Endothelial cell of umbilical vein (primary cell): ENCODE measurements around the gene ENTR1. TPM values are rescaled to one million over a fixed set of nuclear protein-coding genes. Genes with fewer than 3 reads are reported as not detected.

Source experiments
- BruUV-seq: library from RNA; stranded (reverse); fragments of 400-500 nt; replicated peaks from 2 replicates; lab custom pipeline; 2021; lab: Mats Ljungman, UMichigan
- CTCF ChIA-PET: fragments of 300-600, 350-600 bp; sonication (Branson Sonifier 250); formaldehyde crosslinking; loops from one replicate; lab custom pipeline; 2021; ENCODE audit warnings: antibody characterized with exemption, inconsistent platforms; lab: Charles Lee
- POLR2A ChIA-PET: fragments of 300-600, 350-600 bp; sonication (Branson Sonifier 250); formaldehyde crosslinking; loops from one replicate; lab custom pipeline; 2021; ENCODE audit warnings: antibody characterized with exemption, inconsistent platforms; lab: Charles Lee
- DNase-seq: peaks from one replicate; pipeline ENCODE4 v3.0.0-alpha.2; 2011; ENCODE audit warnings: low read depth, low spot score
- FAIRE-seq: peaks from 2 replicates; lab custom pipeline; 2011; peaks lifted over from hg19 to GRCh38; lab: Jason Lieb, UNC
- H2AFZ ChIP-seq: 2 replicates; pipeline ENCODE4 v1.6.0; 2012; ENCODE audit warnings: low read depth, low read length, control low read depth, inconsistent platforms
- H3K27ac ChIP-seq: 2 replicates; pipeline ENCODE4 v1.5.1; 2011; ENCODE audit warnings: low read depth, mild to moderate bottlenecking, control low read depth, low read length, moderate library complexity; ENCODE audit not compliant: insufficient read depth
- H3K27me3 ChIP-seq, 2 experiments: 2 replicates each; pipeline versions ENCODE4 v1.6.0 to v1.6.1; 2011; ENCODE audit warnings: low read length in 2 of 2, mixed read lengths in 1 of 2; ENCODE audit not compliant: control insufficient read depth in 2 of 2, insufficient read depth in 2 of 2
- H3K36me3 ChIP-seq, 2 experiments: 2 replicates in 1 of 2; 3 replicates in 1 of 2; pipeline ENCODE4 v1.5.1; 2011; ENCODE audit warnings: low read length in 2 of 2, mild to moderate bottlenecking in 1 of 2, moderate library complexity in 1 of 2; ENCODE audit not compliant: control insufficient read depth in 2 of 2, insufficient read depth in 2 of 2; ENCODE audit errors: extremely low read depth in 1 of 2
- H3K4me1 ChIP-seq: 3 replicates; pipeline ENCODE4 v1.5.1; 2011; ENCODE audit warnings: mild to moderate bottlenecking, low read length; ENCODE audit not compliant: control insufficient read depth, insufficient read depth; ENCODE audit errors: extremely low read depth
- H3K4me2 ChIP-seq: 2 replicates; pipeline ENCODE4 v1.6.1; 2011; ENCODE audit warnings: low read length, control low read depth, mixed read lengths; ENCODE audit not compliant: insufficient read depth
- H3K4me3 ChIP-seq, 3 experiments: fragments of 200-600 bp in 1 of 3; sonication (generic), shearing (Covaris generic) in 1 of 3; replicated peaks in 1 of 3; 2 replicates each; pipeline ENCODE4 v1.5.1; 2011 to 2016; ENCODE audit warnings: control low read depth in 3 of 3, low read length in 3 of 3, mild to moderate bottlenecking in 2 of 3, inconsistent platforms in 1 of 3, low read depth in 1 of 3, moderate library complexity in 1 of 3; ENCODE audit not compliant: insufficient read depth in 1 of 3
- H3K79me2 ChIP-seq: 2 replicates; pipeline ENCODE4 v1.6.0; 2012; ENCODE audit warnings: low read length, inconsistent platforms; ENCODE audit not compliant: control insufficient read depth, insufficient read depth
- H3K9ac ChIP-seq: replicated peaks from 2 replicates; pipeline ENCODE3; 2011; ENCODE audit warnings: low read length, control low read depth; ENCODE audit not compliant: insufficient read depth; ENCODE audit errors: extremely low read depth
- H3K9me1 ChIP-seq: replicated peaks from 3 replicates; pipeline ENCODE4 v1.6.0; 2011; ENCODE audit warnings: mild to moderate bottlenecking, low read length; ENCODE audit not compliant: control insufficient read depth, insufficient read depth; ENCODE audit errors: extremely low read depth
- H3K9me3 ChIP-seq: replicated peaks from 2 replicates; pipeline ENCODE4 v1.5.1; 2012; ENCODE audit warnings: low read length, inconsistent platforms; ENCODE audit not compliant: control insufficient read depth, insufficient read depth
- H4K20me1 ChIP-seq: replicated peaks from 2 replicates; pipeline ENCODE3; 2011; ENCODE audit warnings: mild to moderate bottlenecking, low read length; ENCODE audit not compliant: control insufficient read depth, insufficient read depth; ENCODE audit errors: extremely low read depth
- CTCF ChIP-seq, 2 donors: IDR thresholded peaks; 1 replicate in 1 of 2; 2 replicates in 1 of 2; pipeline ENCODE4 v1.5.1; 2011; ENCODE audit warnings: low read length in 2 of 2, mild to moderate bottlenecking in 2 of 2, moderate library complexity in 2 of 2, control low read depth in 1 of 2, inconsistent platforms in 1 of 2, low read depth in 1 of 2; ENCODE audit not compliant: insufficient read depth in 1 of 2; ENCODE audit errors: extremely low read depth in 1 of 2
- EZH2 ChIP-seq: IDR thresholded peaks from 2 replicates; pipeline ENCODE4 v1.6.1; 2012; ENCODE audit warnings: borderline replicate concordance, low read depth, mild to moderate bottlenecking, moderate library complexity, low read length, inconsistent platforms; ENCODE audit not compliant: severe bottlenecking
- FOS ChIP-seq: IDR thresholded peaks from 2 replicates; pipeline ENCODE4 v1.6.1; 2011; ENCODE audit warnings: mild to moderate bottlenecking, low read length, moderate library complexity, borderline replicate concordance; ENCODE audit not compliant: insufficient read depth
- GATA2 ChIP-seq: IDR thresholded peaks from 2 replicates; pipeline ENCODE4 v1.7.0; 2011; ENCODE audit warnings: low read depth, mild to moderate bottlenecking, moderate library complexity, mixed read lengths, low read length; ENCODE audit not compliant: insufficient read length, insufficient read depth
- JUN ChIP-seq: IDR thresholded peaks from 2 replicates; pipeline ENCODE4 v1.6.1; 2011; ENCODE audit warnings: borderline replicate concordance, low read depth; ENCODE audit not compliant: insufficient read length, insufficient read depth
- MAX ChIP-seq: IDR thresholded peaks from 2 replicates; pipeline ENCODE4 v1.6.1; 2011; ENCODE audit not compliant: insufficient read depth, insufficient read length
- MYC ChIP-seq: IDR thresholded peaks from one replicate; pipeline ENCODE4 v1.6.1; 2011; ENCODE audit warnings: mild to moderate bottlenecking, low read depth, low read length
- POLR2A ChIP-seq: IDR thresholded peaks from 2 replicates; pipeline ENCODE4 v1.6.1; 2012; ENCODE audit warnings: low read depth, mild to moderate bottlenecking, control low read depth, low read length
- POLR2AphosphoS5 ChIP-seq: IDR thresholded peaks from 2 replicates; pipeline ENCODE4 v1.6.1; 2012; ENCODE audit warnings: low read depth, mild to moderate bottlenecking, control low read depth, low read length, moderate library complexity; ENCODE audit not compliant: insufficient read depth
- dilution Hi-C: fragments of 300-500 bp; cut with MboI; formaldehyde crosslinking; loops from one replicate; pipeline ENCODE4 v1.15.0; 2019; ENCODE audit warnings: low sequenced_read_pairs; ENCODE audit not compliant: extremely low pct_ligation_motif_present
- intact Hi-C: fragments of 100-400 bp; cut with micrococcal nuclease; formaldehyde crosslinking; loops from one replicate; pipeline ENCODE4 v1.10.0; 2022
- polyA plus RNA-seq, 4 experiments: library from polyadenylated mRNA; depleted of rRNA in 3 of 4; stranded (reverse) in 3 of 4; unstranded in 1 of 4; fragments of >200 nt; gene quantifications; 2 replicates each; pipeline versions ENCODE4 v1.2.1 to v1.2.3, GENCODE V29; 2011 to 2012; ENCODE audit warnings: missing spikeins in 1 of 4
- total RNA-seq: library from RNA; stranded (reverse); gene quantifications from 2 replicates; pipeline ENCODE4 v1.2.3, GENCODE V29; 2021

Gene ENTR1
- total and polyA plus RNA-seq, 2 donors (not counting 3 experiments of a cell fraction or from before 2014, with no cell fraction given): 36.0 to 61.6 TPM

- DNase-seq (no peak), FAIRE-seq (no peak)
- BruUV-seq: no TSS peak
- no peaks in the 10 kb centered on the region for H3K9me3 ChIP-seq
- H3K36me3 ChIP-seq: peaks cover 2 to 17% of the 10 kb centered on the region in 2 experiments
- H3K4me1 ChIP-seq: peaks cover 11% of the 10 kb centered on the region
- no peak overlapping the region for H3K4me3 ChIP-seq
- ChIA-PET POLR2A (no interaction called here), CTCF (no interaction called here)
- no peaks in the 10 kb centered on the region for H3K27me3 ChIP-seq
- no peak overlapping the region for H3K27ac ChIP-seq
- no peak overlapping the region for H2AFZ ChIP-seq
- dilution Hi-C loops (no loop called here), intact Hi-C loops (no loop called here)
- H4K20me1 ChIP-seq: no peaks in the 10 kb centered on the region
- no peaks in the 10 kb centered on the region for H3K9me1 ChIP-seq
- TF ChIP-seq MAX (no peak), GATA2 (no peak), EZH2 (no peak), JUN (no peak), FOS (no peak), POLR2AphosphoS5 (no peak), POLR2A (no peak), MYC (no peak), CTCF (IDR thresholded peaks at IDR 0.05; ENCODE audit: extremely low read depth in 1 of 2, insufficient read depth in 1 of 2, low read depth in 1 of 2, low read length in 2 of 2) (no peak)
- no peak overlapping the region for H3K9ac ChIP-seq
- peaks cover 35% of the 10 kb centered on the region for H3K79me2 ChIP-seq
- no peak overlapping the region for H3K4me2 ChIP-seq
These were observed 22.8 kb upstream of the ENTR1 start for GRCh38 chr9:136433043-136433715.
